ELR (cell line): Measurements from ENCODE around the gene NIPAL3.
A peak's percentile ranks its signal among the peaks of the same experiment; 100 is the strongest.

Experiments used
- DNase-seq: peaks from one replicate; pipeline ENCODE4 v3.0.0-alpha.2; 2015; ENCODE audit warnings: low read depth

The NIPAL3 gene

DNA sequence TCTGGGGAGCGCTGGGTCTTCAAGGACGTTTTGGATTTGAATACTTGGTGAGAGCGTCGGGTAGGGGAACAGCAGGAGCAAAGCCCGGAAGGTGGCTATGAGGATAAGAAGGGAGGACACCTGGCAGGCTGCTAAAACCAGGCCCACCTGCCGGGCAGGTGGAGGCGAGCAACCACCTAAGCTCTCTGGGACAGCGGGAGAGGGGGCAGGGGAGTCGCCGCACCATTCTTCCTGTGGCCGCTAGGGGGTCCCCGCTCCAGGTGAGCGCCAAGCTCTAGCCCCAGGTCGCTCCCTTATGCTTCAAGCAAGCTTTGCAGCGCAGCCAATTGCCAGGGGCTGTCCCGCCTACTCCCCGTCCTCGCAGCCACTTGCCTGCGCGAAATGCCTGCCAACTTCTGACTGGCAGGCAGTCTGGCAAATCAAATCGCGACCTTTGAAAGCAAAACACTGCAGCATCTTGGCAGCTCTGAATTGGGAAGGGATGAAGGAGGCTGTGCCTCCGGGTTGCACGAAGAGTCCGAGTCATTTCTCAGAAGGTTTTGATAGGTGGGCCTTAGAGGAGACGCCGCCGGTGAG lies at the start of gene NIPAL3:
NIPAL3 (plus strand) TSS at position 469 of the 576 bp plus-strand sequence. CDS start 3,746 bp downstream, outside the sequence.
- peak; percentile 99 for DNase-seq

DNA sequence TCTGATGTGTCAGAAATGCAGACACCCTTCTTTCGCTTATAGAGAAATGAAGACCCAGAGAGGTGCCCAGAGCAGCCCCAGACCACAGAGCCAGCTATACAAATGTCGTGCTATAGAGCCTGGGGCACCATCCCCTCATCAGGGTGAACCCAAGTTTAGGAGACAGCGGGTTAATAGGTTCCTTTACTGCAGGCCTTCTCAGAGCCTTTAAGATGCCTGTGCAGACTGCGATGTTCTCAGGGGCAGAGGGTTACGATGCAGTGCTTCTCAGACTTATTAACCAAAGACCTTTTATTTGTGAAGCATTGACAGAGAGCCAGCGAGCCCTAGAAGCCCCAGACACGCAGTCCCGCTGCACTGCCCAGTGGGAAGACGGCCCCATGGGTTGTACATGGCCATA lies 48.9 kb upstream of the NIPAL3 start:
- no peak for DNase-seq

DNA sequence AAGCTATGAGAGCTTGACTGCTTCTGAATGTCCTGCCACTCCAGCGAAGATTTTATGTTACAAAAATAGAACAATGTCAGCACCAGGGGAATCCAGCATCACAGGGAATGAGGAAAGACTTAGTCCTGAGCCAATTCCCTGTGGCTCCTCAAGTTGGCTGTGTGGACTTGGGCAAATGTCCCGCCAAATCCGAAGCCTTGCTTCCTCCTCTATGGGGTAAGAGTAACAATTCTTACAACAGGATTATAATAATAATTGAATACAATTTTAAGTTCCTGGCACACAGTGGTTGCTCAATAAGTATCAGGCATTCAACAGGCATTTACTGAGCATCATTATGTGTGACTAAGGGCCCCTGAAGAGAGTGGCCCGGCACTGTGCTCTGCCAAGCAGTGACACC lies 46.4 kb upstream of the NIPAL3 start:
- no peak for DNase-seq

DNA sequence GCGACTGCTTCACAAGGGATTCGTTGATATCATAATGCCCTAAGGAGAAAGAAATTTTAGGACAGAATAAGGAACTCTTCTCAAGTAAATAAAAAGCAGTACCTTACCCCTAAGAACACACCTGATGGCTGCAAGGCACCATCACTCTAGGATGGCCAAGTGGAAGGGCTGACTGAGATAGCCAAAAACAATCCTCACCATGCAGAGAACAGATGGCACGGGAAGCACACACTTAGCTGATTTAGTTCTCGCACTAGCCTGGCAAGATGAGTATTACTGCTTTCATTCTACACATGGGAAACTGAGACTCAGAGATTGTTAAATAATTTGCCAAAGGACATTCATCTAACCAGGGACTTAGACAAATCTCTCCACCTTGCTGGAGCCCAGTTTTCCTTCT lies 45.8 kb upstream of the NIPAL3 start:
- no peak for DNase-seq

DNA sequence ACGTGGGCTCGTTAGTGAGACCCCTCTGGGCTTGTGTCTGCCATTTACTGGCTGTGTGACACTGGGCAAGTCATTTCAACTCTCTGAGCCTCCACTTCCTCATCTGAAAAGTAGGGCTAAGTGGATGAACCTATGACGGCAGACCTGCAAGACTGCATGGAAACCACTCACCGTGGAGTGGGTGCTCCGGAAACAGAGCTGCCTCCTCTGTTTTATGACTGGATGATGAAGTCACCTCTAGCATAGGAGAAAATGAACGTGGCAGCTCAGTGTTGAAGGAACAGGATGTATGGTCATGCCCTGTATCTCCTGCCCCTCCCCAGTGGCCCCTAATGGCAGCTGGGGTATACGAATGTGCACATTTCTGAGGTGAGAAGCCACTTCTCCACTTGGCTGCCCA lies 42.6 kb upstream of the NIPAL3 start:
- no peak for DNase-seq

DNA sequence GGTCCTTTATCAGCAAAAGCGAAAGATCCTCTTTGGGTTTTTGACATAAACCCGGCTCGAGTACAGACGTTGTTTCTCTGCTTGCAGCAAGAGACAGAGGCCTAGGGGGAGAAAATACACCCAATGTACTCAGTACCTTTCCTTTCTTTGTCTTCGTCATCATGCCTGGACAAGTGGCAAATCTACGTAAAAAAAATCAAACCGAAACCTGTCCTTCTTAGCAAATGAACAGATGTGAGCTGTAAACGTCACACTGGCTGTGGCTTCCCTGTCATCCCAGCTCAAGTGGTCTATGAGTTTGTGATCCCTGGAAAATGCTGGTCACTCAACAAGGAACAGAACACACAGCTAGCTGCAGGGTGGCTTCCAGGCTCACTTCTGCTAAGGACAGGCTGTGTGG lies 41.9 kb upstream of the NIPAL3 start:
- DNase-seq: no peak

DNA sequence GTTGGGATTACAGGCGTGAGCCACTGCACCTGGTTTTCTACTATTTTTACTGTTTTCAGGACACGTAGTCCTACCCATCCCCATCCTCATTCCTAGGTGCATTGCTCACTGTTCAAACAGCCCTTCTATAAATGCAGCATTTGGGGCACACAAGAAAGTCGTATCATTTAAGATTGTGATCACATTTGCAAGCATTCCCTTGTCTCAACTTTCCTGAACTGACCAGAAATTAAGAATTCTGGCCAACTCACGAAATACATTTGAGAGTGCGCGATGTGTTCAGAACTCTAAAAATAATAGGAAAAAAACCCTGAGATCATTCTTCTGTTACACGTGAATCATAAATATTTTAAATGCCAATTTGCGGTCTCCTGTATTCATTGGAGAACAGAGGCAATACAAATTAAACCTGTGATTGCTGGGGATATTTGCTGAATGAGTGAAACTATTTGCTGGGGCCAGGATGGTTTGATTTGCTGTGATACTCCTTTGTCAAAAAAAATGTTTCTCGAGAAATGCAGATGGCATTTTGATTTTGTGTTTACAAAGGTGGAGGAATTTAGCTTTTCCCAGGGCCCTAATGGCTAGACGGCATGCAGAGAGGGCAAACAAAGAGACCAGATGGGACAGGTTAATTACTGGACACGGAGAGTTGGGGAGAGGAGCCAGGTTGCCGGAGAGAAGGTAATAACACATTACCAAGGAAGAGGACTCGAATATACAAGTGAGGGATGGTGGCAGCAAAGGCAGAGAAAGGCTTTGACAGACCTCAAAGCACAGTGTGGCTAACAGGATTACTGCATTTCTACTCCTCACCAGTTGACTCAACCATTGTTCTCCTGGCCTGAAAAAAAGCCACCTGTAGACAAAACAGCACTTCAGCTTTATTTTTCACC lies 40.5 kb upstream of the NIPAL3 start:
- DNase-seq: peak; percentile 21

DNA sequence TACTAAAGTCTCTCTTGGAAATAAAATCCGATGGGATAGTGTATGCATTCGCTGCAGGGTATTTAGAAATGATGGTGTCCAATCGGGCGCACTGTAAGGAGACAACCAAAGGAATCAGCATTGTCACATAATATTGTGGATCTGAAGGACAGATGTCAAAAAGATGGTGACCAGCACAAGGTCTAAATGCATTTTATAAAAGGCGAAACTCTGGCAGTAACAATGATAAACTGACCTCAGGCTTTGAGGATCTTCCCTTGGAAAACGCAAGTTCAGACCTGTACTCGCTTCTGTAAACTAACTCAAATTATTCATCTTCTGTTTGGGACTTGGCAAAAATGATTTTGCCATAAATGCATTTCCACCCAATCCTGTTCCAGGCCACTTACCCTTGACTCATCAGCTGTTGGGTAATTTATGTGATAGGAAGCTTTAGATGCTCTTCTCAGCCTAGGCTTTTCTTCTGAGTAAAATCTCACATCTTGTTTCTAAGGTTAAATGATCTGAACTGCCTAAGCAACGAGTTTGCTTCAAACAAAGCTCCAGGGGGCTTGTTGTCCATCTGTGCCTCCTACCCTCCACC lies 35.8 kb upstream of the NIPAL3 start:
- DNase-seq: peak; percentile 29

DNA sequence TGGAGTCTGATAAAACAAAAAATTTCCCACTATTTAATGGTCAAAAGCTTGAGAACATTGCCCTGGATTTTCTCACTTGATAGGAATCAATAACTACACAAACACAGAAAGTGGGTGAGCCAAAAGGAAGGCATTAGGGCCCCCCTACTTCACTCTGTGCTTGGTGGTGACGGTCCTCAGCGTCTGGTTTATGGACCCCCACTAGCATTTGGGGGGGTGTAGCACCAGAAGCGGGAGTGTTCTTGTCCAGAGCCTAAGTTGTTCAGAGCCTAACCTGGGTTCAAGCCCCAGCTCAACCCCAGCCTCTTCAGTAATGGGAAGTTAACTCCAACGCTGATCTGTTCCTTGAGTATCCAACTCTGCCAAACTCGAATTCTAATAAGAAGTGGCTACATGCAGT lies 35.1 kb upstream of the NIPAL3 start:
- DNase-seq: no peak

DNA sequence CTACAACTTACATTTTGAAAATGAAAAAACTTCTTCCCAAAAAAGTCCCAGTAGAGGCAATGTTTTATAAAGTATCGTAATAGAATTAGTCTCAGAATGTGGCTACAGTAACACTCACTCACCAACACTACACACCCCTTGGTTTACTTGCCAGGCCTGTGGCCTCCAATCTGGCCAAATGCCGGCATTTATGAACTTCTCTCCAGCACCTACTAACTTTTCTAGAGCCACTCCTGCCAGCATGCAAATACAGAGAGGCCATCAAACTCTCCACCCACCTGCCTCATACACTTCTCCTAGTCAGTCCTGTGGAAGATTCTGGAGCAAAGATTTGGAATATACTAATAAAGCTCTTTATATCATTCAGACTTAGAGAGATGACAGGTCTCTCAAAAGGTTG lies 34.3 kb upstream of the NIPAL3 start:
- no peak for DNase-seq

DNA sequence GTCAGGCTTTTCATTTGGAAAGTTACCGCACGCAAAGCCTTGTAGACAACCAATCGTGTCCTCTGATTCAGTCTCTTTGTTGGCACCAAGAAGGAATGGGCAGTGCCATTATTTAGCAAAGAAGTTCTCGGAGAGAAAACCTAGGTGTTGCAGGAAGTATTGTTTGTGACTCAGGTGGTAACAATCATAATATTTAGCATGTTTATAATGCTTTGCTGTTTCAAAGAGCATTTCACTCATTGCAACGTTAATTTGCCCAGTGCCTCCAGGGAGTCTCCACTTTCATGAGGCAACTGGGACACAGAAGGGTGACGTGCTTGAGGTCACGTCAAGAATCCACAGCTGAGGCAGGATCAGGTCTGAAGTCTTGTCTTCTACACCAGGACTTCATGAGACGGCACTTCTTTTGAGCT lies 33.4 kb upstream of the NIPAL3 start:
- DNase-seq: no peak

DNA sequence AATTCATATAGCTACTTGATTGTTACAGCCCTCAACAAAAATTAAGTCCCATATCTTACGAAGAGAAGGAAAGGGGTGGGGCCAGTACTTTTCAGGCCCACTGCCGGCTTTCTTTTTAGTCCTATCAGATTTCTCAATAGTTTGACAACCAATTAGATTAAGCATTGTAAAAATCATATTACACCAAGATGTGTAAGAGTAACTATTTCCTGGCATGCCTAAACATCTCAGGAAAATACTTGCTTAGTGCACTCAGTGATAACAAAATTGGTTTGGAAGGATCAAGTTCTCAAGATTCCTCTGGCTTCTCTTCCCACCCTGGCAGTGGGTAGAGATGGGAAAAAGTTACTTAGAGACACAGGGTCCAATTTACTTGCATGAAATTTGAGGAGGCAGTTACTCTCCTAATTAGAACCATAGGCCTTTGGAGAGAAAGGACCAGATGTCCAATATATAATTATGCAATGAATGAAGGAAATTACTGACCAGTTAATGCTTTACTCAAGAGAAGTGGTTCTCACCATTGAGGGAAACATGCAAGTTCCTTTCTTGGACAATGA lies 32.1 kb upstream of the NIPAL3 start:
- DNase-seq: no peak

DNA sequence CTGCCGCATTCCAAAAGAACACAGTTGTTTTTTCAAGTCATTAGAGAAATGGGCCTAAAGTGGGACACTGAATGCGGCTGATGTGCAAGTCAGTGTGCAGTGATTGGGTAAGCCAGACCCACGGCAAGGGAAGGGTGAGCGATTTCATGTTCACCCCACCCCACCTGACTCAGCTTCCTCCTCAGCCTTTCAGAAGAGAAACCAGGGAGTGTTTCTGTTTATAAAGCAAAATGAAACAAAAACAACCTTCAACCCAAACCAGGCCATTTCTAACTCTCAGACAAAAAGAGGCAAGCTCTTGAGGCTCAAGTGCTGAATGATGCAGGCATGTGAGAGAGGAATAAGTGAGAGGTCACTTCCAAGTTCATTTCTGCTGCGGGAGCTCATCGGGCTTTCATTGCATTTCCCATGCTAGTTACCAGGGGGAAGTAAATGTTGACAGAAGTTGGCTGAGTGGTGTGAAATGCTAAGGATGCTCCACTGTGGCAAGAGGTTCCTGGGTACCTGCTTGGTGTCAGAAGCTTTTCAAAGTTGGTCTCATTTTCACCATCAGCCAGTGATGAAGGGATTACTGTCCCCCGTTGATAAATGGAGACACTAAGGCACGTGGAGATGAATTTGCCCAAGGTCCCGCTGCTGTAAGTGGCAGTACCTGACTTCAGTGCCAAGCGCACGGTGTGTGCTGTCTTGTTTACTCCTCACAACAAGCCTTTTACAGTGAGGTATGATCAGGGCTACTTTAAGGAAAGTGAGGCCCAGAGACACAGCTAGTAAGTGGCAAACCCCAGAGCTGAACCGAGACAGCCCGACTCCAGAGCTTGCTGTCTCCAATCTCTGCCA lies 31.1 kb upstream of the NIPAL3 start:
- peak; percentile 70 for DNase-seq

DNA sequence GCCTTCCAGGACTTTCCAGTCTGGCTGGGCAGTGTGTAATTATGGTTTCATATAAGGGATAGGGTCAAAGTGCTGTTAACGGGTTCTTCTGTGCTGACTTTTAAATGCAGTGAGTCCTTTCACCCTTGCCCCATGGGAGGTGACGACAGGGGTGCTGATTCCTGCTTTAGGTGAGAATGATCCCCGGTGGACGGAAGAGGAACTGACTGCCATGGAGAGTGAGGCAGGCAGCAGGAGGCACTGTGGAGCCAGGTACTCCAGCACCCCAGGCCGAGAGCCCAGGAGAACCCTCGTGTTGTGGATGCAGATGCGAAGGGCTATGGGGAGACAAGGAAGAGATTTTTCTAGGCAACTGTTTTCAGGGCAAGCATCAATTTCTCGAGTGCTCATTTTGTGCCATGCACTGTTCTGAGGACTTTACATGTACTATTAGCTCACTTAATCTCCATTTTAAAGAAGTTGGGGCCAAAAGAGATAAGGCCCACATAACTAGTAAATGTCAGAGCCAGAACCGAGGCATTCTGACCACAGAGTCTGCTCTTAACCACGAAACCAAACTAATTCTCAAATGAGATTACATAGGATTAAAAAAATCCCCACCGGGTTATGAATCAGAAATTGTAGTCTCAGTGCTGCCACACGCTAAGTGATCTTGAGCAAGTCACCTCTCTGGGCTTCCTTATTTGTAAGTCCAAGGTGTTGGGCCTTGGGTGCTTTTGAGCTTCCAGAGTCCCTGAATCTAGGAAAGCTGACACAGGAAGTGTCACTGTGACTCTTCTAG lies 30.3 kb upstream of the NIPAL3 start:
- DNase-seq: peak; percentile 41

DNA sequence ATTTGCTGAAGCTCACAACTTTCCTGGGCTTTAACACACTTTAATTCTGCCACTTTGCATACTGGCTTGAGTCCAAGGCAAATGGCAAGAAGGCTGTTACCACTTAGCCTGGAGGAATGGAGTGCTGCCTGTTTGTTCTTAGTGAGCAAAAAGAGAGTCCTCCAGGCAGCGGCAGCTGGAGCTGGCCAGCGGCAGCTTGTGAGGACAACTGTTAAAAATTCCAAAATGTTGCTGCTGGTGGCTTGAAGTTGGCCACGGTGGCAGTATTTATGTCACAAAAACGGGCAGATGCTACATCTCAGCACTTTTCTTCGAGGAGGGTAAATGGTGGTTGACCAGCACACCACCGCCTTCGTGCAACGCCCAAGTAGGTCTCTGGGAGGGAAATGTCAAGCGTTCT lies 29.4 kb upstream of the NIPAL3 start:
- no peak for DNase-seq

DNA sequence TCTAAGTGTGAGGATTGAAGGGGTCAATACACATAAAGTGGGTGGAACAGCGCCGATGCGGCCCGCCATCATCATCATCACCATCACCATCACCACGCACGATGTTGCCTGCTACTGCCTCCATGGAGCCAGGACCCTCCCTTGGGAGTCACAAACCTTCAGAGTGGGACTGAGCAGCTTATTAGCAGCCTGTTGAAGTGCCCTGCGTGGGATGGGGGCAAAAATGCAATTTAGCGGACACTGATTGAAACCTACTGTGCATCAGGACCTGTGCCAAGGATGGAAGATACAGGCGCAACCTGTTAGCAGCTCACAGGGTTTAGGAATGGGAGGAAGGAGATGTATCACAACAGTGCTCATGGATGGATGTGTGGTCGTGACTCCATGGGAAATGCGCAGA lies 28.7 kb upstream of the NIPAL3 start:
- no peak for DNase-seq

DNA sequence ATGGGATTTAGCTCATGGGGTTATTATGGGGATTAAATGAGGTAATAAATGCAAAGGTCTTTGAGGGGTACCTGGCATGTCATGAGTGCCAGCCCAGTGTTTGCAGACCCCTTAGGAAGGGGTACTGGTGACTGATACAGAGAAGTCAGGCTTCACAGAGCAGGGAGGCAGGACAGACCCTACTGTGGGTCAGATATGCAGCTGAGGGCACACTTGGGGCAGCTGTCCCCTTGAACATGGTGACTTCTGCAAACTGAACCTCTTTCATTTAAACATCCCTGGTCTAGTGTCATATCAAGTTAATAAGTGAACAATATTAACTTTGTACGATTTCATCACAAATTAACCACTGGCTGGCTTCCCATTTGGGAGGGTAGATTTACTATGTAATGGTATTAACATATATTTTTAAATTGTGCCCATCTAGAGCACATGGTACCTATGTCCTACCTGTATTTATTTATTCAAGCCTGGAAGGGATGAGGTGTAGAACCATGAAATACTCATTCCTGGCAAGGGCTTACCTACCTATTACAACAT lies 27.9 kb upstream of the NIPAL3 start:
- no peak for DNase-seq

DNA sequence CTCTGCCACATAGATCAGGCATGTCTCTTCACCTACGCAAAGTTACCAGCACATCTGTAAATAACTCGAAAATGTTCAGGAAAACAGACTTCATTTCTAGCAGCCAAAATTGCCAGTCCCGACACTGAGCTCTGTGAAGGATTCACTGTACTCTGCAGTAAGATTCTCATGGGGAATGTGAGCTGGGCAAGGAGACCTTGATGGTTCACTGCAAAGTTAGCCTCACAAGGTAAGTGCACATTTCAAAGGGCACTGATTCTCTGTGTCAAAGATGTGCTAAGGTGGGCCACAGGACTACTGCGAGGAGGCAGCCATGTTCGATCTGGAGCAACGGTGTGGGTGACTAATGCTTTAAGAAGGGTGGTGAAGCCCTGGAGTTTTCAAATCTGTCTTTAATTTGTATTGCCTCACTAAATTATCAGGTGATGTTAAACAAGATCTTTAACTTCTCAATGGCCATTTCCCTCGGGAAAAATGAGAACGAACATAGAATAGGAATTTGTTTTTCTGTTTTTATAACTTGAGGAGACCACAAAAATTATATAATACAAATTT lies 27.2 kb upstream of the NIPAL3 start:
- DNase-seq: no peak

DNA sequence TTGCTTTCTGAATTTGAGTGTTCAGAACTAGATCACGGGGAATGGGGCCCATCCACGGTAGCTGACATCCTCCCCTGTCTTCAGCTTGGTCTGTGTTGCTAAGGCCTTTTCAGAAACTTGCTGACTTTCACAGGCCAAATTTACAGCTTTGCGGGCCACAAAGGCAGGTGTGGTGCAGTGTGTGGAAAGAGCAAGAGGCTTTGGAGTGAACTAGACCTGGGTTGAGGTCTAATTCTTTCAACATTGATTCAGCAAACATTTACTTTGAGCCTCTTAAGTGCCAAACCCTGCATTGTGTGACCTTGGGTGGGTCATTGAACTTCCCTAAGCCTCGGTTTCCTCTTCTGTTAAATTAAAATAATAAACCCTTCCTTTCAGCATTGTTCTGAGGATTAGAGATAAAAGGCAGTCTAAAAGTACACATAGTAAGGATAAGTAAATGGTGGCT lies 26.3 kb upstream of the NIPAL3 start:
- no peak for DNase-seq

DNA sequence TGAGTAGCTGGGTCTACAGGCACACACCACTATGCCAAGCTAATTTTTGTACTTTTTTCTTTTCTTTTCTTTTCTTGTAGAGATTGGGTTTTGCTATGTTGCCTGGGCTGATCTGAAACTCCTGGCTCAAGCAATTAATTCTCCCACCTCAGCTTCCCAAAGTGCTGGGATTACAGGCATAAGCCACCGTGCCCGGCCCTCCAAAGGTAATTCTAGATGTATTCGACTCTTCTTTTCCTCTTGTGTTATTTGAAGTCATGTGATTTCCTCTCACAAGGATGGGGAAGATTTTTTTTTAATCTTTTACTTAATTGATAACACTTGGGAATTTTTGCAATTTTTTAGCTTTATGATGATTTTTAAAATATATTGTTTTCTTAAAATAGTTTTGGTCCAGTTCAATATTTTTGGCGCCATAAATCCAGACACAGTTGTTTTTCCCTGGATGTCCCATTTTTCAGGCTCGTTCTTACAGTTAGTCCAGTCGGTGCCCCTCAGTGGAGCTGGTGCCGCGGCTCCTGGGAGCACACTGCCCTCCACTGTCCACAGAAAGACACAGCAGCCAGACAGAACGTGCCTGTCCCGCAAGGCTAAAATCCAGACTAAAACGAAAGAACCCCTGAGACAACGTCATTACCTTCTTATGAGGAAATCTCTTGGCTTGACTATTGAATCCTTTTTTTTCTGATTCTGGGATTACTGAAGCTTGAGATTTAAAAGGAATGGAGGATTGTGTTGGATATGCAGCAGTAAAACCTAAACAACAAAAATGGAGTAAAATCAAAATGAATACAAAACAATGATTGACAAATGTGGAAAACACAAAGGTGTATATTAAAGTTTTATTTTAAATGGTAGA lies 24.4 kb upstream of the NIPAL3 start:
- peak; percentile 84 for DNase-seq
